Activated T-cell treated with anti-CD3 and anti-CD28 coated beads, Interleukin-2, amount 50 U/mL, for 1 hour (primary cell): Measurements from ENCODE around the gene LACRT.

Source experiments
- DNase-seq: peaks from one replicate; pipeline ENCODE4 v3.0.0-alpha.2; 2020

Gene LACRT

GRCh38 chr12:54598970-54599369, 35.7 kb downstream of the LACRT start:
- DNase-seq, result no peak

GRCh38 chr12:54596526-54596946, 38.2 kb downstream of the LACRT start:
- DNase-seq, result peak; percentile 65

DNA sequence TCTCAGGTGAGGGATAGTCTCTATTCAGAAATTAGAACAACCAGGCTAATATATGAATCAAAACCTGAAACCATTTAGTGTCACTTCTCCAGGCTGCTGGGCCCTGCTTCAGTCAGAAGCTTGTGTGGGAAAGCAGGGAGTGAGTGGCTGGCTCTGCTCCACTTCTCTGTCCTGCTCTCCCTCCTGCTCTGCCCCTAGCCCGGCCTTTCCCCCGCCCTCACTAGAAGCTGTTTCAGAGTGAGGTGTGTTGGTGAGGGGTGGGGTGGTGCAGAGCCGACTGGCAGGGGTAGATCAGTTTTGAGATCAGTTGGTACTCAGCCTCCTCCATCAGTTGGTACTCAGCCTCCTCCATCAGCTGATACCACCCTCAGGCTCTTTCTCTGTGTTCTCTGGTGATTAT, 39.2 kb downstream of the LACRT start:
- no peak for DNase-seq

- DNase-seq, result no peak
Measured at GRCh38 chr12:54593725-54594124, 41.0 kb downstream of the LACRT start.

DNA sequence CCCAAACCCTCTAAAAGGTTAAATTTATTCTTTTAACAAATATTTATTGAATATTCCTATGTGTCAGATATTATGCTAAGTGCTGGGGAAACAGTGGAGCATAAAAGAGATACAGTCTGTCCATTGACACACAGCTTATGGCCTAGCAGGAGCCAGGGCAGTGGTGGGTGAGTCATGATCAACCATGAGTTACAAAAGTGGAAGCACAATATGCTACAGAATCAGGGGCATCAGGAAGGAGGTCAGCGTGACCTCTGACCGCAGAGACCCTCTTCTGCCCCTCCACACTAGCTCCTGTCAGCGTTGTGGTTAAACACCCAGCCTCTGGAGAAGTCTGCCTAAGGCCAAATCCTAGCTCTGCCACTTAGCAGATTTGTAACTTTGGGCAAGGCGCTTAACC, 41.6 kb downstream of the LACRT start:
- DNase-seq, result no peak

- DNase-seq, result no peak
Measured at GRCh38 chr12:54592316-54592715, 42.4 kb downstream of the LACRT start.

- no peak for DNase-seq
Measured at GRCh38 chr12:54590978-54591591, 43.6 kb downstream of the LACRT start.

- DNase-seq, result no peak
Measured at GRCh38 chr12:54589964-54590363, 44.7 kb downstream of the LACRT start.

GRCh38 chr12:54588890-54589267, 45.8 kb downstream of the LACRT start:
- no peak for DNase-seq

- DNase-seq, result no peak
Measured at GRCh38 chr12:54588110-54588889, 46.4 kb downstream of the LACRT start, which contains the start of gene PPP1R1A. PPP1R1A (minus strand) TSS chr12:54588659; CDS start chr12:54588488, 171 bp downstream.

- no peak for DNase-seq
Measured at GRCh38 chr12:54587315-54587873, 47.3 kb downstream of the LACRT start.

DNA sequence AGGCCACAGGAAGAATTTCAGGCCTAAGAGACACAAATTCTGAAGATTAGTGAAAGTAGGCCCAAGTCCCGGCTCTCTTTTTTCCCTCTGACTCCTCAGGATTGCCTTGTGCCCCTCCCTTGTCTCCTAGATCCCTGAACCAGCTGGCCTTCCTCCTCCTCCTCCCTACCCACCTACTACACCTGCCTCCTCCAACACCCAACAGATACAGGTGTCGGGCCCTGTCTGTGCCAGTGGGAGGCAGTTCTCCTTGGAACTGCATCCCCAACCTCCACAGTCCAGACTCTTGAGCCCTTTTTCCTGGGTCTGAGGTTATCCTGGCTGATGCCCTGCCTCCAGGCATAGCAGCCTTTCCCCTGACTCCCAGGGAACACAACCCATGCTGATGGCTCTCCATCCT, 48.1 kb downstream of the LACRT start:
- DNase-seq, result no peak

- DNase-seq, result no peak
Measured at GRCh38 chr12:54585243-54585642, 49.5 kb downstream of the LACRT start.

GRCh38 chr12:54584128-54584527, 50.6 kb downstream of the LACRT start:
- no peak for DNase-seq

DNA sequence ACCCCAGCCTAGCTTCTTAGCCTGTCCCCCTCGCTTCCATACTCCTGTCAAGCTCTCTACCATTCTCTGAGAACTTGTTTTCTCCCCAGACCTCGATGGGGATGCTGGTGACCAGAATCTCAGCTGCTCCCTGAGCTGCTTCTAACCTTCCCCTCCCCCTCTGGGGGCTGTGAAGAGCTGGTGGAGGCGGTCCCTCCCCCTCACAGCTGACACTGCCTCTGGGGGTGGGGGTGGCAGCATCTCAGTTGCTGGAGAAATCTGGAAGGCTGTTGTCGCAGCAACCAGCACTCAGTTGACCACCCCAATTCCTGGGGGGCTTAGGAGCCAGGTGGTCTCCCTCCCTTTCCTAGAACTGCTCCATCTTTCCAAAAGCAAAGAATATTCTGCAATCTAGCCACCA, 51.0 kb downstream of the LACRT start:
- no peak for DNase-seq

DNA sequence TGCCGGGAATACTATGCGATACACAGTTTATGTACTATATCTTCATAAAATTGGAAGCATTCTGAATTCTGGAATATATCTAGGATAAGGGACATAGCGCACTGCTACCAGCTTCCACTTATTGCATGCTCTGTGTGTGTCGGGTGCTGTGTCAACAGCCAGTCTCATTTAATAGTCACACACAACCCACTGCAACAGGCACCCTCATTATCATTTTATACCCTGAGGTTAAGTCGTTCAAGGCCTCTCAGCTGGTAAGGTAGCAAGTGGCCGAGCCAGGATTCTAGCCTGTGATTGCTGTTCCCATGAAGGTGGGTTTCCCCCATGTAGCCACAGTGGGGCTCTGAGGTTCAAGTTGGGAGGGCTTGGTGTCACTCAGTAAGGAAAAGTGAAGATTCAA, 53.3 kb downstream of the LACRT start:
- DNase-seq, result no peak
